Ureter (tissue), 1 donor: ENCODE data around the gene PCDHB9. TPM values are rescaled to one million over a fixed set of nuclear protein-coding genes. Genes with fewer than 3 reads are reported as not detected.

Experiments used
- DNase-seq: peaks from one replicate; pipeline ENCODE4 v3.0.0-alpha.2; 2020; ENCODE audit warnings: low spot score
- total RNA-seq: library from RNA; stranded (reverse); gene quantifications from one replicate; pipeline ENCODE4 v1.2.4, GENCODE V29; 2023
- donor health status: DM: yes; HTN: yes; CAD: no.

Gene PCDHB9
- total RNA-seq, 1 donor from 2014 or later = 1.9 TPM

DNA sequence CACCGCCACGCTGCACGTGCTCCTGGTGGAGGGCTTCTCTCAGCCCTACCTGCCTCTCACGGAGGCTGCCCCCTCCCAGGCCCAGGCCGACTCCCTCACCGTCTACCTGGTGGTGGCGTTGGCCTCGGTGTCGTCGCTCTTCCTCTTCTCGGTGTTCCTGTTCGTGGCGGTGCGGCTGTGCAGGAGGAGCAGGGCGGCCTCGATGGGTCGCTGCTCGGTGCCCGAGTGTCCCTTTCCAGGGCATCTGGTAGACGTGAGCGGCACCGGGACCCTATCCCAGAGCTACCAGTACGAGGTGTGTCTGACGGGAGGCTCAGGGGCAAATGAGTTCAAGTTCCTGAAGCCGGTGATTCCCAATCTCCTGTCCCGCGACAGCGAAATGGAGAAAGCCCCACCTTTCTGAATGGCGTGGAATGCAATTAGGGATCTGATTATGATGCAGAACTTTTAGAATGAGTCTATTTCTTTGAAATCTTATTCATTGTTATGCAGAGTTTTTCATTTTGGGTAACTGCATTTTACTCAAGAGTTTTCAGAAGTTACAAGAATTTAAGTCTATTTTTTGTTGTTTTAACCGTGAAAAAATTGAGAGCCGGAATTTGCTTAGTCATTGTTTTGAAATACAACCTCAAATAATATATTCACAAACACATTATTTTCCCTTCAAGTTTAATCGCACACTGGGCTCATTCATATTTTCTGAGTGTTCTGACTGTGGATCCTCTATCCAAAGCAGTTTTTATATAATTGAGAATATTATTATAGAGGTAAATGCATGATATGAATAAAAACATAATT is 49.8 kb downstream of the PCDHB9 start:
- DNase-seq = no peak

Other genes with a start within 250 kb of the PCDHB9 start
- gene PCDHAC2, start 220.7 kb upstream of the PCDHB9 start, total RNA-seq = 4.0 TPM
- 0.13 TPM for gene PCDHB1, start 135.8 kb upstream of the PCDHB9 start, total RNA-seq
- gene PCDHB2, start 92.5 kb upstream of the PCDHB9 start, total RNA-seq = 1.8 TPM
- 1.1 TPM for gene PCDHB3, start 86.7 kb upstream of the PCDHB9 start, total RNA-seq
- gene PCDHB4, start 65.3 kb upstream of the PCDHB9 start, total RNA-seq = 2.2 TPM
- 2.9 TPM for gene PCDHB5, start 52.0 kb upstream of the PCDHB9 start, total RNA-seq
- 1.6 TPM for gene PCDHB6, start 37.1 kb upstream of the PCDHB9 start, total RNA-seq
- gene PCDHB7, start 14.5 kb upstream of the PCDHB9 start, total RNA-seq = 2.4 TPM
- gene PCDHB8, start 9.4 kb upstream of the PCDHB9 start, total RNA-seq = 1.7 TPM
- 3.4 TPM for gene PCDHB16, start 4.8 kb upstream of the PCDHB9 start, total RNA-seq
- gene PCDHB10, start 5.2 kb downstream of the PCDHB9 start, total RNA-seq = 2.5 TPM
- gene PCDHB11, start 12.5 kb downstream of the PCDHB9 start, total RNA-seq = 2.1 TPM
- gene PCDHB12, start 21.6 kb downstream of the PCDHB9 start, total RNA-seq = 2.8 TPM
- 6.2 TPM for gene PCDHB13, start 26.8 kb downstream of the PCDHB9 start, total RNA-seq
- gene PCDHB14, start 36.2 kb downstream of the PCDHB9 start, total RNA-seq = 6.8 TPM
- gene PCDHB15, start 58.2 kb downstream of the PCDHB9 start, total RNA-seq = 4.3 TPM
- gene SLC25A2, start 116.9 kb downstream of the PCDHB9 start, total RNA-seq = 1.3 TPM
- 56.6 TPM for gene TAF7, start 133.6 kb downstream of the PCDHB9 start, total RNA-seq
- gene PCDHGA1, start 143.4 kb downstream of the PCDHB9 start, total RNA-seq = 0.57 TPM
- 2.6 TPM for gene PCDHGA2, start 151.6 kb downstream of the PCDHB9 start, total RNA-seq
- gene PCDHGA3, start 156.7 kb downstream of the PCDHB9 start, total RNA-seq = 2.9 TPM
- gene PCDHGB1, start 162.9 kb downstream of the PCDHB9 start, total RNA-seq = 3.0 TPM
- 4.2 TPM for gene PCDHGA4, start 167.9 kb downstream of the PCDHB9 start, total RNA-seq
- 4.3 TPM for gene PCDHGB2, start 172.8 kb downstream of the PCDHB9 start, total RNA-seq
- 4.6 TPM for gene PCDHGA5, start 177.0 kb downstream of the PCDHB9 start, total RNA-seq
- 3.2 TPM for gene PCDHGB3, start 183.1 kb downstream of the PCDHB9 start, total RNA-seq
- 6.1 TPM for gene PCDHGA6, start 186.7 kb downstream of the PCDHB9 start, total RNA-seq
- 5.8 TPM for gene PCDHGA7, start 195.6 kb downstream of the PCDHB9 start, total RNA-seq
- gene PCDHGB4, start 200.5 kb downstream of the PCDHB9 start, total RNA-seq = 8.0 TPM
- 3.3 TPM for gene PCDHGA8, start 205.5 kb downstream of the PCDHB9 start, total RNA-seq
- 12.1 TPM for gene PCDHGB5, start 210.8 kb downstream of the PCDHB9 start, total RNA-seq
- gene PCDHGA9, start 215.6 kb downstream of the PCDHB9 start, total RNA-seq = 8.9 TPM
- 8.2 TPM for gene PCDHGB6, start 220.9 kb downstream of the PCDHB9 start, total RNA-seq
- 7.4 TPM for gene PCDHGA10, start 225.8 kb downstream of the PCDHB9 start, total RNA-seq
- 11.7 TPM for gene PCDHGB7, start 230.5 kb downstream of the PCDHB9 start, total RNA-seq
- 5.1 TPM for gene PCDHGA11, start 233.9 kb downstream of the PCDHB9 start, total RNA-seq
- 5.0 TPM for gene PCDHGA12, start 243.3 kb downstream of the PCDHB9 start, total RNA-seq